GM12878 (cell line): ENCODE results near the gene OTOG. TPM values are rescaled to one million over a fixed set of nuclear protein-coding genes. Genes with fewer than 3 reads are reported as not detected.

Experiments
- ATAC-seq: fragments of 200-7000 bp; cut with Tn5 transposase; 3 replicates; pipeline ENCODE4 v1.9.1; 2020; ENCODE audit warnings: mild to moderate bottlenecking, moderate library complexity
- BruUV-seq: library from RNA; stranded (reverse); fragments of 400-500 nt; replicated peaks from 2 replicates; lab custom pipeline; 2021; lab: Mats Ljungman, UMichigan
- CTCF ChIA-PET: fragments of 300-600 bp; sonication (Branson Sonifier 250); formaldehyde crosslinking; extraction: SDS; loops from one replicate; lab custom pipeline; 2021; ENCODE audit warnings: inconsistent platforms; lab: Yijun Ruan, JAX
- POLR2A ChIA-PET: fragments of 350-600 bp; formaldehyde crosslinking; extraction: SDS; loops from one replicate; lab custom pipeline; 2021; ENCODE audit warnings: inconsistent platforms; lab: Charles Lee
- RAD21 ChIA-PET: fragments of 300-600 bp; sonication (Branson Sonifier 250); formaldehyde crosslinking; loops from one replicate; lab custom pipeline; 2023; ENCODE audit warnings: antibody characterized with exemption; ENCODE audit not compliant: unreplicated experiment; lab: Charles Lee
- SMC1A ChIA-PET: fragments of 300-600 bp; sonication (Branson Sonifier 250); formaldehyde crosslinking; loops from one replicate; lab custom pipeline; 2023; ENCODE audit not compliant: unreplicated experiment, uncharacterized antibody; lab: Charles Lee
- DNase-seq: peaks from one replicate; pipeline ENCODE4 v3.0.0-alpha.2; 2011; ENCODE audit warnings: low read depth, low spot score
- FAIRE-seq: peaks from 3 replicates; lab custom pipeline; 2011; peaks lifted over from hg19 to GRCh38; lab: Jason Lieb, UNC
- H2AFZ ChIP-seq: 2 replicates; pipeline ENCODE4 v1.6.0; 2011; ENCODE audit warnings: low read depth, low read length, control low read depth; ENCODE audit not compliant: control insufficient read depth
- H3K27ac ChIP-seq: 2 replicates; pipeline ENCODE4 v1.5.1; 2011; ENCODE audit warnings: control low read depth; ENCODE audit not compliant: control insufficient read depth, insufficient read depth
- H3K27me3 ChIP-seq, 2 experiments: replicated peaks in 1 of 2; 2 replicates each; pipeline versions ENCODE4 v1.6.0 to v1.6.1; 2011; ENCODE audit warnings: low read length in 1 of 2; ENCODE audit not compliant: control insufficient read depth in 2 of 2, insufficient read depth in 2 of 2
- H3K36me3 ChIP-seq, 2 experiments: 2 replicates each; pipeline ENCODE4 v1.5.1; 2011; ENCODE audit warnings: low read length in 1 of 2; ENCODE audit not compliant: control insufficient read depth in 2 of 2, insufficient read depth in 2 of 2
- H3K4me1 ChIP-seq: 2 replicates; pipeline ENCODE4 v1.6.1; 2011; ENCODE audit warnings: mild to moderate bottlenecking, low read length, moderate library complexity, mixed read lengths; ENCODE audit not compliant: control insufficient read depth, insufficient read depth
- H3K4me2 ChIP-seq: 2 replicates; pipeline ENCODE4 v1.6.0; 2011; ENCODE audit warnings: control low read depth; ENCODE audit not compliant: control insufficient read depth, insufficient read depth
- H3K4me3 ChIP-seq: fragments of 200-600 bp; sonication (generic); 2 replicates; pipeline ENCODE4 v1.5.1; 2016
- H3K79me2 ChIP-seq: 2 replicates; pipeline ENCODE4 v1.6.0; 2011; ENCODE audit warnings: low read length; ENCODE audit not compliant: control insufficient read depth, insufficient read depth
- H3K9ac ChIP-seq: 2 replicates; pipeline ENCODE4 v1.8.0; 2011; ENCODE audit warnings: low read length, control low read depth, mixed read lengths; ENCODE audit not compliant: control insufficient read depth, insufficient read depth
- H3K9me3 ChIP-seq: replicated peaks from 3 replicates; pipeline ENCODE4 v1.5.1; 2011; ENCODE audit warnings: mild to moderate bottlenecking, low read length; ENCODE audit not compliant: control insufficient read depth, insufficient read depth
- H4K20me1 ChIP-seq: 2 replicates; pipeline ENCODE4 v1.6.0; 2011; ENCODE audit not compliant: control insufficient read depth, insufficient read depth
- ASH2L ChIP-seq: fragments of 300-600, 200-600 bp; sonication (generic); IDR thresholded peaks from 2 replicates; pipeline ENCODE4 v1.6.1; 2017; ENCODE audit warnings: low read depth, mild to moderate bottlenecking, borderline replicate concordance
- FOXK2 ChIP-seq: fragments of 450-650 bp; IDR thresholded peaks from 2 replicates; pipeline ENCODE4 v1.6.1; 2017; ENCODE audit warnings: mild to moderate bottlenecking, moderate library complexity
- GATAD2B ChIP-seq: fragments of 450-650 bp; conservative IDR thresholded peaks from 2 replicates; pipeline ENCODE4 v1.6.1; 2017; ENCODE audit warnings: low read depth, mild to moderate bottlenecking, moderate library complexity
- HCFC1 ChIP-seq: fragments of 150-350 bp; IDR thresholded peaks from 2 replicates; pipeline ENCODE4 v1.6.1; 2014; ENCODE audit warnings: low read length
- LARP7 ChIP-seq: fragments of 450-650 bp; IDR thresholded peaks from 2 replicates; pipeline ENCODE4 v1.6.1; 2017; ENCODE audit warnings: mild to moderate bottlenecking
- MEF2B ChIP-seq: fragments of 450-650 bp; IDR thresholded peaks from 2 replicates; pipeline ENCODE4 v1.6.1; 2018; ENCODE audit warnings: mild to moderate bottlenecking, moderate library complexity; ENCODE audit not compliant: partially characterized antibody, poor library complexity, severe bottlenecking
- POLR2AphosphoS2 ChIP-seq: IDR thresholded peaks from 2 replicates; pipeline ENCODE4 v1.6.1; 2011; ENCODE audit warnings: low read depth, mild to moderate bottlenecking, low read length, improper control_type of control experiment, moderate library complexity
- POU2F2 ChIP-seq: IDR thresholded peaks from 3 replicates; pipeline ENCODE4 v1.6.1; 2011; ENCODE audit warnings: low read depth, mild to moderate bottlenecking, low read length, borderline replicate concordance
- RCOR1 ChIP-seq: conservative IDR thresholded peaks from 2 replicates; pipeline ENCODE4 v1.6.1; 2012; ENCODE audit warnings: low read depth, low read length, improper control_type of control experiment
- RFX5 ChIP-seq: IDR thresholded peaks from 2 replicates; pipeline ENCODE4 v1.6.1; 2011; ENCODE audit warnings: low read depth, low read length, improper control_type of control experiment
- SMAD5 ChIP-seq: IDR thresholded peaks from 2 replicates; pipeline ENCODE4 v1.6.1; 2016; ENCODE audit warnings: antibody characterized with exemption, low read depth
- ZNF207 ChIP-seq: fragments of 450-650 bp; IDR thresholded peaks from 2 replicates; pipeline ENCODE4 v1.6.1; 2014; ENCODE audit warnings: antibody characterized with exemption, mild to moderate bottlenecking, borderline replicate concordance
- ZNF24 ChIP-seq: fragments of 450-650 bp; IDR thresholded peaks from 2 replicates; pipeline ENCODE4 v1.6.1; 2017; ENCODE audit warnings: antibody characterized with exemption, mild to moderate bottlenecking
- WGBS: methylation state at CpG from one replicate; pipeline ENCODE4 v1.1.6; 2016; ENCODE audit warnings: low lambda C conversion rate; ENCODE audit not compliant: insufficient replicate concordance, insufficient coverage; ENCODE audit errors: missing lambda C conversion rate; 5-methylcytosine and 5-hydroxymethylcytosine counted together
- in situ Hi-C: fragments of 300-500 bp; cut with MboI; formaldehyde crosslinking; loops from 9 replicates; pipeline ENCODE4 v1.14.3; 2018; ENCODE audit warnings: mixed read lengths
- intact Hi-C: fragments of 100-400 bp; cut with micrococcal nuclease; formaldehyde crosslinking; loops from one replicate; pipeline ENCODE4 v1.14.2; 2022; ENCODE audit not compliant: unreplicated experiment
- polyA plus RNA-seq, 11 experiments: library from polyadenylated mRNA; depleted of rRNA in 4 of 11; unstranded in 6 of 11; stranded (reverse) in 5 of 11; fragments of >200 nt; fragmentation: Nextera tagmentation in 4 of 11; fragmentation: Illumina TruSeq in 1 of 11; extraction: Ambion mirVana in 4 of 11; extraction: Trizol in 1 of 11; gene quantifications; 1 replicate in 1 of 11; 2 replicates in 10 of 11; pipeline versions ENCODE4 v1.2.1 to v1.2.3, GENCODE V29; 2011 to 2016; ENCODE audit warnings: inconsistent platforms in 2 of 11, missing spikeins in 2 of 11, low read depth in 1 of 11
- total RNA-seq, 4 experiments: library from RNA; depleted of rRNA in 3 of 4; stranded (reverse); fragments of >200 nt in 3 of 4; fragmentation: Illumina TruSeq in 1 of 4; extraction: Trizol in 1 of 4; gene quantifications; 2 replicates each; pipeline versions ENCODE4 v1.2.1 to v1.2.3, GENCODE V29; 2013 to 2021
- TF ChIP-seq, protein P1 (sequence below): fragments of 450-650 bp; IDR thresholded peaks from 2 replicates; pipeline ENCODE4 v1.6.1; 2018; ENCODE audit warnings: mild to moderate bottlenecking, low read depth, moderate library complexity; ENCODE audit not compliant: partially characterized antibody
- TF ChIP-seq, protein P2 (sequence below): fragments of 450-650 bp; IDR thresholded peaks from 2 replicates; pipeline ENCODE4 v1.6.1; 2017; ENCODE audit warnings: mild to moderate bottlenecking
- TF ChIP-seq, protein P3 (sequence below): fragments of 150-350 bp; IDR thresholded peaks from 2 replicates; pipeline ENCODE4 v1.6.1; 2014; ENCODE audit warnings: mild to moderate bottlenecking, low read depth, low read length

Gene OTOG
- total and polyA plus RNA-seq, 10 of the 15 experiments (the other 5 are each of a cell fraction or from before 2014, with no cell fraction given) = not detected

DNA sequence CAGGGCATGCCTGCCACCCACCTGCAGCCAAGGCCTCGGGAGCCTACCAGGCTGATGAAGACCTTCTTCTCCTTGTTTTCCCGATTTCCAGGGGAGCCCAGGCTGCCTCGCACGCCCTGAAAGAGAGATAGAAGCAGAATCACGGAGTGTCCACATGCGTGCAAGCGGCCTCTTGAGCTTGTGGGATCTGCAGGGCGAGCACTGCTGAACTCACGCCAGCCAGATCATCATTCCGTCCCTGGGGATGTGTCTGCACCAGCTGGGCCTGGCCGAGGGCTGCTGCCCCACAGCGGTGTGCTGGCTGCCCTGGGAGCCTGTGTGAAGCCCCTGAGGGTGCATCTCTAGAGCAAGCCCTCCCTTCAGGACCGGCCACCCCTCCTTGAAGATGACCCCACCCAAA lies 20.7 kb upstream of the OTOG start:
- no peak for ATAC-seq
- TF ChIP-seq, protein P1, sequence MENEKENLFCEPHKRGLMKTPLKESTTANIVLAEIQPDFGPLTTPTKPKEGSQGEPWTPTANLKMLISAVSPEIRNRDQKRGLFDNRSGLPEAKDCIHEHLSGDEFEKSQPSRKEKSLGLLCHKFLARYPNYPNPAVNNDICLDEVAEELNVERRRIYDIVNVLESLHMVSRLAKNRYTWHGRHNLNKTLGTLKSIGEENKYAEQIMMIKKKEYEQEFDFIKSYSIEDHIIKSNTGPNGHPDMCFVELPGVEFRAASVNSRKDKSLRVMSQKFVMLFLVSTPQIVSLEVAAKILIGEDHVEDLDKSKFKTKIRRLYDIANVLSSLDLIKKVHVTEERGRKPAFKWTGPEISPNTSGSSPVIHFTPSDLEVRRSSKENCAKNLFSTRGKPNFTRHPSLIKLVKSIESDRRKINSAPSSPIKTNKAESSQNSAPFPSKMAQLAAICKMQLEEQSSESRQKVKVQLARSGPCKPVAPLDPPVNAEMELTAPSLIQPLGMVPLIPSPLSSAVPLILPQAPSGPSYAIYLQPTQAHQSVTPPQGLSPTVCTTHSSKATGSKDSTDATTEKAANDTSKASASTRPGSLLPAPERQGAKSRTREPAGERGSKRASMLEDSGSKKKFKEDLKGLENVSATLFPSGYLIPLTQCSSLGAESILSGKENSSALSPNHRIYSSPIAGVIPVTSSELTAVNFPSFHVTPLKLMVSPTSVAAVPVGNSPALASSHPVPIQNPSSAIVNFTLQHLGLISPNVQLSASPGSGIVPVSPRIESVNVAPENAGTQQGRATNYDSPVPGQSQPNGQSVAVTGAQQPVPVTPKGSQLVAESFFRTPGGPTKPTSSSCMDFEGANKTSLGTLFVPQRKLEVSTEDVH = no peak
- TF ChIP-seq LARP7 = no peak
- TF ChIP-seq SMAD5 = no peak
- TF ChIP-seq RFX5 = no peak
- no peak for TF ChIP-seq ZNF24
- no peak for TF ChIP-seq ASH2L
- TF ChIP-seq ZNF207 = no peak
- no peak for TF ChIP-seq HCFC1
- TF ChIP-seq, protein P2, sequence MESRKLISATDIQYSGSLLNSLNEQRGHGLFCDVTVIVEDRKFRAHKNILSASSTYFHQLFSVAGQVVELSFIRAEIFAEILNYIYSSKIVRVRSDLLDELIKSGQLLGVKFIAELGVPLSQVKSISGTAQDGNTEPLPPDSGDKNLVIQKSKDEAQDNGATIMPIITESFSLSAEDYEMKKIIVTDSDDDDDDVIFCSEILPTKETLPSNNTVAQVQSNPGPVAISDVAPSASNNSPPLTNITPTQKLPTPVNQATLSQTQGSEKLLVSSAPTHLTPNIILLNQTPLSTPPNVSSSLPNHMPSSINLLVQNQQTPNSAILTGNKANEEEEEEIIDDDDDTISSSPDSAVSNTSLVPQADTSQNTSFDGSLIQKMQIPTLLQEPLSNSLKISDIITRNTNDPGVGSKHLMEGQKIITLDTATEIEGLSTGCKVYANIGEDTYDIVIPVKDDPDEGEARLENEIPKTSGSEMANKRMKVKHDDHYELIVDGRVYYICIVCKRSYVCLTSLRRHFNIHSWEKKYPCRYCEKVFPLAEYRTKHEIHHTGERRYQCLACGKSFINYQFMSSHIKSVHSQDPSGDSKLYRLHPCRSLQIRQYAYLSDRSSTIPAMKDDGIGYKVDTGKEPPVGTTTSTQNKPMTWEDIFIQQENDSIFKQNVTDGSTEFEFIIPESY = no peak
- no peak for TF ChIP-seq POLR2AphosphoS2
- no peak for TF ChIP-seq MEF2B
- TF ChIP-seq GATAD2B = no peak
- TF ChIP-seq POU2F2 = no peak
- no peak for TF ChIP-seq RCOR1
- TF ChIP-seq FOXK2 = no peak
- TF ChIP-seq, protein P3, sequence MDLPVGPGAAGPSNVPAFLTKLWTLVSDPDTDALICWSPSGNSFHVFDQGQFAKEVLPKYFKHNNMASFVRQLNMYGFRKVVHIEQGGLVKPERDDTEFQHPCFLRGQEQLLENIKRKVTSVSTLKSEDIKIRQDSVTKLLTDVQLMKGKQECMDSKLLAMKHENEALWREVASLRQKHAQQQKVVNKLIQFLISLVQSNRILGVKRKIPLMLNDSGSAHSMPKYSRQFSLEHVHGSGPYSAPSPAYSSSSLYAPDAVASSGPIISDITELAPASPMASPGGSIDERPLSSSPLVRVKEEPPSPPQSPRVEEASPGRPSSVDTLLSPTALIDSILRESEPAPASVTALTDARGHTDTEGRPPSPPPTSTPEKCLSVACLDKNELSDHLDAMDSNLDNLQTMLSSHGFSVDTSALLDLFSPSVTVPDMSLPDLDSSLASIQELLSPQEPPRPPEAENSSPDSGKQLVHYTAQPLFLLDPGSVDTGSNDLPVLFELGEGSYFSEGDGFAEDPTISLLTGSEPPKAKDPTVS = no peak

More for the DNA sequence above, 20.7 kb upstream of the OTOG start:
- no TSS peak for BruUV-seq
- no peaks in the 10 kb centered on the region for H3K79me2 ChIP-seq
- H3K27me3 ChIP-seq = peaks cover 0 to 3% of the 10 kb centered on the region in 2 experiments; a peak in 1 of 4 replicates
- H3K4me1 ChIP-seq = no peaks in the 10 kb centered on the region
- H2AFZ ChIP-seq = no peak overlapping the region
- WGBS = 16% methylated on average over 13 of the region's 13 CpGs
- ChIA-PET RAD21 (no interaction called here), CTCF (interaction anchor here (0.7 to 1.9 kb wide), 3 partner anchors 9 to 296 kb away, joined by 3 to 5 read pairs (median 3); no protein-coding TSS in a partner anchor), POLR2A (no interaction called here), SMC1A (interaction anchor here (2.9 kb wide), 1 partner anchor 142 kb away, joined by 22 read pairs; no protein-coding TSS in a partner anchor)
- H3K36me3 ChIP-seq = no peaks in the 10 kb centered on the region
- no peak overlapping the region for H3K4me3 ChIP-seq
- no peak overlapping the region for H3K4me2 ChIP-seq
- intact Hi-C loops (no loop called here), in situ Hi-C loops (no loop called here)
- H3K9me3 ChIP-seq = no peaks in the 10 kb centered on the region
- H3K27ac ChIP-seq = no peak overlapping the region
- DNase-seq = no peak
- H4K20me1 ChIP-seq = peaks cover 4% of the 10 kb centered on the region; the same call in 1 of the 2 replicates
- H3K9ac ChIP-seq = no peak overlapping the region
- no peak for FAIRE-seq
